Progenitor cell of endocrine pancreas (in vitro differentiated cells): ENCODE results near the gene PPP4R3B. TPM values are rescaled to one million over a fixed set of nuclear protein-coding genes. Genes with fewer than 3 reads are reported as not detected.
A peak's percentile ranks its signal among the peaks of the same experiment; 100 is the strongest.

Experiments used
- DNase-seq: peaks from one replicate; pipeline ENCODE4 v3.0.0; 2021; ENCODE audit warnings: low spot score; ENCODE audit not compliant: unreplicated experiment
- H3K27ac Mint-ChIP-seq: 2 replicates; pipeline ENCODE4 v1.8.0; 2021; ENCODE audit warnings: mild to moderate bottlenecking, moderate library complexity, mixed read lengths
- H3K27me3 Mint-ChIP-seq: 2 replicates; pipeline ENCODE4 v1.8.0; 2021; ENCODE audit warnings: mixed read lengths
- H3K36me3 Mint-ChIP-seq: 2 replicates; pipeline ENCODE4 v1.8.0; 2022; ENCODE audit warnings: mixed read lengths; ENCODE audit not compliant: insufficient read depth
- H3K4me1 Mint-ChIP-seq: 2 replicates; pipeline ENCODE4 v1.8.0; 2021; ENCODE audit warnings: low read depth, mixed read lengths
- H3K4me3 Mint-ChIP-seq: 2 replicates; pipeline ENCODE4 v1.8.0; 2021; ENCODE audit warnings: low read depth, mild to moderate bottlenecking, moderate library complexity, mixed read lengths
- H3K9me3 Mint-ChIP-seq: 2 replicates; pipeline ENCODE4 v1.8.0; 2021; ENCODE audit warnings: low read depth, mixed read lengths
- CTCF ChIP-seq: fragments of 200-600 bp; sonication (generic); IDR thresholded peaks from one replicate; pipeline ENCODE4 v1.5.0; 2021; ENCODE audit warnings: antibody characterized with exemption, mild to moderate bottlenecking; ENCODE audit not compliant: unreplicated experiment
- total RNA-seq: library from RNA; stranded (reverse); gene quantifications from 2 replicates; pipeline ENCODE4 v1.2.1, GENCODE V29; 2021

The PPP4R3B gene
- total RNA-seq, 1 donor from 2014 or later, result 57.0 TPM

DNA sequence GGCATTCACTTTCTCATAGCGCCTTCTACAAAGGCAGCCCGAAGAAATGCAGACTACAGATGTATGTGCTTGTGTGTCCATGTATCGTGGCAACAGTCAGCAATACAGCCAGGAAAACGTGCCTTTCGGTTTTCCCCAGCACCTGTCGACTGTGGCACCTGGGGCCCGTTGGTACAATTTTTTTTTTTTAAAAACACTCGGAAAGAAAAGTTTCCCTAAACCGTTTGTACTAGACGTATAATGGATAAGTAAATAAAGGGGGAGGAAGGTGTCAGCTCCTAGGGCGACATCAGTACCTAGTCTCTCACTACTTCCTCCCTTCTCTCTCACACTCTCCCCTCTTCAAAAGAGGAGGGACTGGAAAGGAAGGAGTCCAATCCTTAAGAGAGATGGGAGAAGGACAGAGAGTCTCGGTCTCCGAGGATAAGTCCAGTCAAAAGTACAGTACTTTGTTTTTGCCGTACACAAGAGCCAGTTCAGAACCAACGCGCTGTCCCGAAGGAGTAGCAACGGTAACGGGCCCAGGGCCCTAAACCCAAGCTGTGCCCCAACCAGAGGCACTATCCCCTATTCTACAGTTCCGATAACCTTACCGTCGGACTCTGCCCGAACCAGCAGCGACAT, 759 bp downstream of the PPP4R3B start:
- DNase-seq, result no peak
- Mint-ChIP-seq H3K4me1 (peaks cover 16% of the 10 kb centered on the region), H3K4me3 (no peak overlapping the region), H3K27ac (no peak overlapping the region), H3K9me3 (no peaks in the 10 kb centered on the region), H3K36me3 (peaks cover 9% of the 10 kb centered on the region), H3K27me3 (no peaks in the 10 kb centered on the region)
- TF ChIP-seq CTCF, result no peak

DNA sequence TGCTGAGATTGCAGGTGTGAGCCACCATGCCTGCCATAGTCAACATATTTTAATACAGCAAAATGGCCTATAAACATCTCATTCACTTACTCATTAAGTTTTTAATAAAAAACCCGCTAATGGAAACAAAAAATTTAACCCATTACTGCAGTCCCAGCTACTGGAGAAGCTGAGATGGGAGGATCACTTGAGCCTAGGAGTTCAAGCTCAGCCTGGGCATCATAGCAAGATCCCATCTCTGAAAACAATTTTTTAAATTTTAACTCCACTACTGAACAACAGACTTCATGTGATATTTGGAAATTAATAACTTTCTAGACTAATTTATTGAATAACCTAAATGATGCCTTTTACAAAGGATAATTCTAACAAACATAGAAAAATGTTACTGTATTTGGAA, 5.4 kb downstream of the PPP4R3B start:
- TF ChIP-seq CTCF, result no peak
- no peaks in the 10 kb centered on the region for H3K27me3 Mint-ChIP-seq

GRCh38 chr2:55610954-55611743, 6.3 kb downstream of the PPP4R3B start:
- TF ChIP-seq CTCF, result no peak
- no peaks in the 10 kb centered on the region for H3K9me3 Mint-ChIP-seq
- H3K27ac Mint-ChIP-seq, result peak overlapping the region; percentile 33
- no peak for DNase-seq
- H3K4me3 Mint-ChIP-seq, result no peak overlapping the region
- H3K36me3 Mint-ChIP-seq, result peaks cover 18% of the 10 kb centered on the region
- H3K27me3 Mint-ChIP-seq, result no peaks in the 10 kb centered on the region
- H3K4me1 Mint-ChIP-seq, result peaks cover 19% of the 10 kb centered on the region

More for the DNA sequence above, 5.4 kb downstream of the PPP4R3B start:
- no peaks in the 10 kb centered on the region for H3K9me3 Mint-ChIP-seq
- peaks cover 20% of the 10 kb centered on the region for H3K4me1 Mint-ChIP-seq
- no peak overlapping the region for H3K4me3 Mint-ChIP-seq
- peak overlapping the region; percentile 33 for H3K27ac Mint-ChIP-seq
- peaks cover 15% of the 10 kb centered on the region for H3K36me3 Mint-ChIP-seq
- DNase-seq, result no peak

DNA sequence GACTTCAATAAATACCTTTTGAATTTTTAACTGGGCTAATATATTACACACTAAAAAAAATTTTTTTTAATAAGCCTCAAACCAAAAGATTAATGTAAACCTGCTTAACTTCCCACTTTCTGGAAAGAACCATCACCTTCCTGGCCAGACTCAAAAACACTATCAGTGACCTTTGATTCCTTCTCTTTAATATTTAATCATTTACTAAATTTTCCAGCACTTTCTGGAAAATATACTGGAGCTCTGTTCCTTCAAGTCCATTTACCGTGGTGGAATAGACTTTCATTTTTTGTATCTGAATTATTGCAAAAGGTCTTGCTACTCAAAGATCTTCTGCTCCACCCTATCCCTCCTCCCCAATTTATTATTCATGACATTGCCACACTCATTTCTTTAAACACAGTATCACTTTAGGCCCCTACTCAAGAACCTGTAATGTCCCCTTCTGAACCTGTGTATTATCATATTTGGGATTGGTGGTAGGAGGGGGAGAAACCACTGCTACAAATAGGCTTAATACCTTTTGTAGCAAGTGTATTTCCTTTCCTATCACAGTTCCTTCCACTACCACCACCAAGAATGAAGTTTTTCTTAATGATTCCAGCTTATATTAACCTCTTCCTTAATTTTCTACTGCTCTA, 7.4 kb downstream of the PPP4R3B start:
- Mint-ChIP-seq H3K36me3 (peaks cover 14% of the 10 kb centered on the region), H3K4me1 (peaks cover 13% of the 10 kb centered on the region), H3K27ac (peak overlapping the region; percentile 62), H3K4me3 (no peak overlapping the region), H3K27me3 (no peaks in the 10 kb centered on the region), H3K9me3 (no peaks in the 10 kb centered on the region)
- DNase-seq, result no peak
- no peak for TF ChIP-seq CTCF

- Mint-ChIP-seq H3K36me3 (peaks cover 14% of the 10 kb centered on the region), H3K27ac (peak overlapping the region; percentile 62)
- no peak for DNase-seq
Measured at GRCh38 chr2:55609193-55609794, 8.1 kb downstream of the PPP4R3B start.

More at GRCh38 chr2:55609193-55609794, 8.1 kb downstream of the PPP4R3B start:
- Mint-ChIP-seq H3K4me1 (peaks cover 13% of the 10 kb centered on the region), H3K27me3 (no peaks in the 10 kb centered on the region), H3K4me3 (no peak overlapping the region), H3K9me3 (no peaks in the 10 kb centered on the region)
- TF ChIP-seq CTCF, result no peak
